ENCODE results near the gene ARHGAP26.

Gene ARHGAP26

GRCh38 chr5:143046314-143046713 lies 276.1 kb downstream of the ARHGAP26 start:
- no peak for DNase-seq (ENCODE audit: low read depth)

- no peak for DNase-seq (ENCODE audit: low read depth)
These were observed 276.9 kb downstream of the ARHGAP26 start for GRCh38 chr5:143047091-143047490.

GRCh38 chr5:143050183-143050582 lies 280.0 kb downstream of the ARHGAP26 start:
- DNase-seq (ENCODE audit: low read depth) = no peak

GRCh38 chr5:143051244-143052058 lies 281.3 kb downstream of the ARHGAP26 start:
- DNase-seq (ENCODE audit: low read depth) = peak; percentile 94

GRCh38 chr5:143052967-143053682 lies 282.9 kb downstream of the ARHGAP26 start:
- no peak for DNase-seq (ENCODE audit: low read depth)

GRCh38 chr5:143053780-143054179 lies 283.6 kb downstream of the ARHGAP26 start:
- DNase-seq (ENCODE audit: low read depth) = no peak

GRCh38 chr5:143054480-143054941 lies 284.3 kb downstream of the ARHGAP26 start:
- DNase-seq (ENCODE audit: low read depth) = no peak

GRCh38 chr5:143055596-143056338 lies 285.6 kb downstream of the ARHGAP26 start:
- no peak for DNase-seq (ENCODE audit: low read depth)

GRCh38 chr5:143056339-143056704 lies 286.1 kb downstream of the ARHGAP26 start:
- no peak for DNase-seq (ENCODE audit: low read depth)

GRCh38 chr5:143056792-143057579 lies 286.8 kb downstream of the ARHGAP26 start:
- no peak for DNase-seq (ENCODE audit: low read depth)

GRCh38 chr5:143057580-143057999 lies 287.4 kb downstream of the ARHGAP26 start:
- no peak for DNase-seq (ENCODE audit: low read depth)

GRCh38 chr5:143059355-143059754 lies 289.2 kb downstream of the ARHGAP26 start:
- DNase-seq (ENCODE audit: low read depth) = no peak

GRCh38 chr5:143059976-143060765 lies 290.0 kb downstream of the ARHGAP26 start:
- peak; percentile 37 for DNase-seq (ENCODE audit: low read depth)

GRCh38 chr5:143061161-143061945 lies 291.2 kb downstream of the ARHGAP26 start:
- DNase-seq (ENCODE audit: low read depth) = peak; percentile 68

- peak; percentile 12 for DNase-seq (ENCODE audit: low read depth)
These were observed 292.2 kb downstream of the ARHGAP26 start for GRCh38 chr5:143062379-143062778.

GRCh38 chr5:143063175-143063970 lies 293.2 kb downstream of the ARHGAP26 start:
- DNase-seq (ENCODE audit: low read depth) = peak; percentile 54

GRCh38 chr5:143064218-143064641 lies 294.1 kb downstream of the ARHGAP26 start:
- peak; percentile 70 for DNase-seq (ENCODE audit: low read depth)

- no peak for DNase-seq (ENCODE audit: low read depth)
These were observed 294.5 kb downstream of the ARHGAP26 start for GRCh38 chr5:143064676-143065075.

Data from fibroblast of gingiva (primary cell).